ENCODE results near the gene MAPK11. TPM values are rescaled to one million over a fixed set of nuclear protein-coding genes. Genes with fewer than 3 reads are reported as not detected.
A peak's percentile ranks its signal among the peaks of the same experiment; 100 is the strongest.

Gene MAPK11
- total RNA-seq, 1 donor from 2014 or later: 21.8 TPM

DNA sequence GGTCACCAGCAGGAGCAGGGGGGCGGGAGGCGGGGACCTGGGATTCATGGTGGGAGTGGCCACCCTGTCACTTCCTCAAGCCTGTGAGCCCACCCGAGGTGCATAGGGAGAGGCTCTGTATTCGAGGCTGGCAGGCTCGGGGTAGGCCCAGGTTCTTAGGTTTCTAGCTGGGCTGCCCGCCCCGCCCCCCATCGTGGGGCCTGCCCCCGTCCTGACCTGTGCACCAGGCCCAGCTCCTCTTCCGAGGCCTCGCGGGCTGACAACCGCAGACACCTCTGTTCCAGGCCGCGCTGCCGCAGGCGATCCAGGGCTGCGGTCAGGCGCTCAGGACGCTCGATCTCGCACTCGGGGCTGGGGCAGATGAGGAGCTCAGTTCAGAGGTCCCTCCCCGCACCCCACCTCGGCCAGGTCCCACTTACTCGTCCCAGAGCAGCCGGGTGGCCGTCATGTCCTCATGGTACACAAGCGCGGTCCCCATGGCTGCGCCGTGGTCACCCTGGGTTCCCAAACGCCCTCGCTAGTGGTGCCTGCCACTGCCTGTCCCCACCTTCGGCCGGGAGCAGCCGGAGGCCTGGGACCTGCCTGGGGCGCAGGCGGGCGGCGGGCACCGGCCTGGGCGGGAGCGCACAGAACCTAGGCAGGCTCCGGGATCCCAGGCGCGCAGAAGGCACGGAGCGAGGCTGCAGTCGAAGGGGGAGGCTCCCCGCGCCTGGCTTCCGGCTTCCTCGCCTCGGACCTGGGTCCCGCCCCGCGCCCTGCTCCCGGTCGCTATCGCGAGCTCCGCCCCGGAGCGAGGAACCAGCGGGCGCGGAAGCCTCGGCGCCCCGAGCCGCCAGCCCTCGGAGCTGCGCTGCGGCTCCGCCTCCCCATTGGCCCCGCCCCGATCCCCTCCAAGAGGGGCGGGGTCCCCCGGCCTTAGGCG is 19.4 kb downstream of the MAPK11 start, which contains the start of gene HDAC10:
Gene HDAC10 (minus strand): TSS at position 711 of the 922 bp plus-strand sequence. CDS start 233 bp downstream, at position 478.
- peak; percentile 78 to 80 for DNase-seq (ENCODE audit: low read depth in 2 of 2)

DNA sequence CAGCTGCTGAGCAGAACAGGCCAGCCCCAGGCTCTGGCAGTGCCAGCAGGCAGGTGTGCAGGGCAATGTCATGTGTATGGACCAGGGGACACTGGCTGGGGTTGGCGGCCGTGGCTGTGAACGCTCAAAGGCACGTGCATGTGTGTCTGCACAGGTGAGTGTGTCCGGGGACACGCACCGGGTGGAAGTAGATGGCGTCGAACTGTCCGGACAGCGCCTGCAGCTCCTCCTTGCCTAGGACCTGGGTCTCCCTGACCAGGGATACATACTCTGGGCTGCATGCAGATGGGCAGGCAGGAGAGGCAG is 20.0 kb downstream of the MAPK11 start:
- DNase-seq (ENCODE audit: low read depth in 2 of 2): no peak

DNA sequence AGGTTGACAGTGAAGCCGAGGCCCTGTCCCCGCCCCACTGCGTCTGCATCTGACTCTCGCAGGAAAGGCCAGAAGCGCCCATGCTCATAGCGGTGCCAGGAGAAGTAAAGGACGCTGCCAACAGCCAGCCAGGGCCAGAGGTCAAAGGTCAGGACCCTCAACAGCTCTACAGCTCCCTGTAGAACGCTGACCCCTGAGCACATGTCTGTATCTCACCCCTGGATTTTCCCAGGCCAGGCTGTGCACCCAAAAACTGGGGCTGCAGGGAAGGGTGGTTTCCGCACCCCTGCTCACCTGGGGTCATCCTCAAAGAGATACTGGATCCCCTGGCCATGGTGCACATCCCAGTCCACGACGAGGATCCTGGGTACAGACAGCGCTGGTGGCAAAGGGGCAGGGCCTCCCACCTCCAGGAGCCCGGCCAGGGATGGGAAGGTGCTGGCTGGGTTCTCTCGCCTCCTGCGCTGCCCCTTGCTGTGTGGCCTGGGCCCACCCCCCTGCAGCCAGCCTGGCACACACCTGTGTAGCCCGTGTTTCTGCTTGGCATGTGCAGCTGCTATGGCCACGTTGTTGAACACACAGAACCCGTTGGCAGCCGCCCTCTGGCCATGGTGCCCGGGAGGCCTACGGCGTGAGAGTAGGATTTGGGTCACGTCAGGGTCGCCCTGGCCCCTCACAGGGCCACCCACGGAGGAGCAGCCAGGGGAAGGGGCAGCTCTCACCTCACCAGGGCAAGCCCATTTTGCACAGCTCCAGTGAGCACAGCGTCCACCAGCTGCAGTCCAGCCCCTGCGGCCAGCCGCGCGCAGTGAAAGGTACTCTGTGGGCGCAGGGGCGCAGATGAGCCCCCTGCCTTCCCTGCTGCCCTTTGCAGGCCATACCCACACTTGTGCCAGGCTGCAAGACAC is 20.6 kb downstream of the MAPK11 start:
- DNase-seq (ENCODE audit: low read depth in 2 of 2): no peak

DNA sequence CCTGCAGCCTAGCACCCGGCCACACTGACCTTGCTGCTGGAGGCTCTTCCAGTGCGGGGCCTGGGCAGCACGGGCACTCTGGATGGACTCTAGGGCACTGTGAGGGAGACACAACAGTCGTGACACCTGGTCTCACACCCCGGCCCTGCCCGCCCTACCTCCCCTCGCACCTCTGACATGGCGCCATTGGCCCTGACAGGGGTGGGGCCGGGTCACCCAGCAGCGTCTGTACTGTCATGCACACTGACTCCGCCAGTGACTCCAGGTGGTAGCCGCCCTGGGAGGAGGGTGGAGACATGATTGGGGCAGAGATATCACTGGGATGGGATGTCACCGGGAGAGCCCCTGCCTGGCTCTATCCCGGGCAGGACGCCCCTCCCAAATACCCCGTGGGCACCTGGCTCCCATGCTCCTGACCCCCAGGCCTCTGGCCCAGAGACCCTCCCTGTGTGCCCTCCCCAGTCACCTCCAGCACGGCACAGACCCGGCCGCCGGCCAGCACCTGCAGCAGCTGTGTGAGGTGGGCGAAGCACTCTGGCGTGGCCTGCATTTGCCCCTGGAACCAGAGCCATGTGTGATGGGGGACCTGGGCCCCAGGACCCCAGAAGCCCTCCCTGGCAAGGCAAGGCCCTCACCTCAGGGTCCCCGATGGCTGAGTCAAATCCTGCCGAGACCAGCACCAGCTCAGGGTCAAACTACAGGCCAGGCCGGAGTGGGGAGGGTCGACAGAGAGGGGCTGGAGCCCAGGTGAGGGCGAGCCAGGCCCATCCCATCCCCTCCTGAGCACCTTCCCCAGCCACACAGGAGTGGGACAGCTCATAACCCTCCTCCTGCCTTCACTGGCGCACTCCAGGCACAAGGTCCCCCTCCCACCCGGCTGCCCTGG is 21.7 kb downstream of the MAPK11 start:
- no peak for DNase-seq (ENCODE audit: low read depth in 2 of 2)

DNA sequence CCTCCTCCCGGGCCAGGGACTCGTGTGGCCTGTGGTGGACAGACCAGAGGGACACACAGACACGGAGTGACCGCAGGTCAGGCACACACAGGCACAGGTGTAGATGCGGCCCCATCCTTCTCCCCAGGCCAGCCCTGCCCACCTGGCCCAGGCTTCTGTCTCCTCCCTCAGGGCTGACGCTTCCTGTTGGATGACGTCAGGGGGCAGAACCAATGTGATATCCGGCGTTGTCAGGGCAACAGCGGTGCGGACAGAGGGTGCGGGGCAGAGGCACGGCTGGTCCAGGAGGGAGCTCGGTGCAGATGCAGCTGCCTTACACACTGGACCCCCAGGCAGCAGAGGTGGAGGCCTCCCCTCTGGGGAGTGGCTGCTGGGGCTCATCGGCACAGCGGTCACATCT is 22.4 kb downstream of the MAPK11 start:
- peak; percentile 82 to 91 for DNase-seq (ENCODE audit: low read depth in 2 of 2)

DNA sequence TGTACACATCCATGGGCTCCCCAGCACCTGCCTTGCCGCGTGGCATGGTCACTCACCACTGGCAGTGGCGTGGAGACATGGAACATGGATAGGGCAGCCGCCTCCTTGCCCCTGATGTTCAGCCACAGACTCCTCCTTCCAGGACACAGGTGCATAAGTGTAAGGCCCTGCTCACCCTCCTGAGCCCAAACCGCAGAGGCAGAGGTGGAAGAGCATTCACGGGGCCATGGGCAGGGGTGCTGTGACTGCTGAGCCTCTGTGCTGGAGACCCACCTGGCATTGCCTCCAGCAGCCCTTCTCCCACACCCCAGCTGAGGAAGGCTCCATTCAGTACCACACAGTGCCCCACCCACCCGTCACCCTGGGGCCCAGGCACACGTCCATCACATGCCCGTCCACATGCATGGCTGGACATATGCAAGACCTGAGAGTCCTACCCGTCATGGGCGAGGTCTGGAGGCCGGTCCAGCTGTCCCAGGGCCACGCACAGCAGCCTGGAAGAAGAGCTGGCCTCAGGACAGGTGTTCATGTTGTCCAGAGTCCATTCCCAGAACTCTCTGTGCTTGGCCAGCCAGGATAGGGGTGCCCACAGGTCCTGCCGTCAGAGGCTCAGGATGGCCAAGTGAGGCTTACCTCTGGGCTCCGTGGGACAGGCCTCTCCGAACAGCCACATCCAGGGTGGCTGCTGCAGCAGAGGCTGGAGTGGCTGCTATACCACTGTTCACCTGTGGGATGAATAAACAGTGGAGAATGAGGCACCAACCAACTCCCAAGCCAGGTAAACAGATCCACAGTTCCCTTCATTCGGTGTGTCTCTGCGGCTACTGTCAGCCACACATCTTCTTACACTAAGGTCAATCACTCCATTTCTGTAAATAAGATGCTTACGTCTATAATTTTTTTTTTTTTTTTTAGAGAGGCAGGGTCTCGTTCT is 23.7 kb downstream of the MAPK11 start:
- DNase-seq (ENCODE audit: low read depth in 2 of 2): no peak

GRCh38 chr22:50245214-50246072 is 24.7 kb downstream of the MAPK11 start:
- no peak for DNase-seq (ENCODE audit: low read depth in 2 of 2)

- DNase-seq (ENCODE audit: low read depth in 2 of 2): peak; percentile 94 to 97
Observed at GRCh38 chr22:50244420-50245213, 25.6 kb downstream of the MAPK11 start, which contains the start of gene TUBGCP6. TUBGCP6 (minus strand) TSS chr22:50245023; CDS start chr22:50244459, 564 bp downstream.

DNA sequence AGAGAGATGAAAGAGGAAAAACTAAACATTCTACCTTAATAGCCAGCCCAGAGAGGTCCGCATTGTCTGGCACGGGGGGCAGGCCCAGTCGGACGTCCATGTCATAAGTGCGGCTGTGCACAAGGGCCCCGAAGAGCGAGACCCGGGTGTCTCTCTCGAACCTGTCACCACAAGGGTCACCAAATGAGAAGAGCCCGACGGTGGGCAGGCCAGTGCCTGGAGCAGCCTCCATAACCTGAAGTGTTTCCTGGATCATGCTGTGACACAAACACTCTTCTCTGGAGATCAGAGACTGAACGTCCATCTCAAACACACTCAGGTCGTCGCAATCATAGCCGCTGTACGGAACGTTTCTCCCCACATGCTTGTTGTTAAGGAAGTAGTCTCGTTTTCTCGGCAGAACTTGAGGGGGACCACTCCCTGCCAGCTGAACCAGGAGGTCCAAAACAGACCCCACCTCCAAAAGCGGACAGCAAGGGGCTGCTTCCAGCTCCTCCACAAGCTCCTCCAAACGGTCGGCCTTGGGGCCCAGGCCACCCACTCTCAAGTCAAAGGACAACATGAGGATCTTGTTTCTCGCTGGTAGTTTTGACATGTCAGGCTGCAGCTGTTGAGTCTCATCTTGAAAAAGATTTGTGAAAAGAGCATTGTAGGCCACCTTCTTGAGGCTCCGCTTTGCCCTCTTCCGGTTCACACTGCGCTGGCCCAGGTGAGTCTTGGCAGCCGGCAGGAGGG is 26.3 kb downstream of the MAPK11 start:
- peak in 1 of 2 donors; percentile 38 for DNase-seq (ENCODE audit: low read depth in 2 of 2)

DNA sequence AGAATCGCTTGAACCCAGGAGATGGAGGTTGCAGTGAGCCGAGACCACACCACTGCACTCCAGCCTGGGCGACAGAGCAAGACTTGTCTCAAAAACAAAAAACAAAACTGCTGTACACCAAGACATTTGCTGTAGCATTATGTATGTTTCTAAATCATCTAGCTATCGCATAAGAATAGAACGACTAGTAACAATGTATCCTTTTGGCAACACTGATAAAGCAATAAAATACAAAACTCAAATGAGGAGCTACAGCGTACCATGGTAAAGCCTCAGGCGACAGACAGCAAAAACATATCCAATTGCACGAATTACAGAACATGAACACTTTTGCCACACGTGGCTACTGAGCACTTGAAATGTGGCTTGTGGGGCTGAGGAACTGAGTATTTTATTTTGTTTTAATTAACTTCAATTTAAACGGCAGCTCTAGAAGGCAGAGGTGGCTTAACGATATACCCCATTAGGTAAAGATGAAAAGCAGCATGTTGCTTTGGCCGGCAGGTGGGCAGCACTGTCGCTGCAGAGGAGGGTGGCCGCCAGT is 27.7 kb downstream of the MAPK11 start:
- no peak for DNase-seq (ENCODE audit: low read depth in 2 of 2)

DNA sequence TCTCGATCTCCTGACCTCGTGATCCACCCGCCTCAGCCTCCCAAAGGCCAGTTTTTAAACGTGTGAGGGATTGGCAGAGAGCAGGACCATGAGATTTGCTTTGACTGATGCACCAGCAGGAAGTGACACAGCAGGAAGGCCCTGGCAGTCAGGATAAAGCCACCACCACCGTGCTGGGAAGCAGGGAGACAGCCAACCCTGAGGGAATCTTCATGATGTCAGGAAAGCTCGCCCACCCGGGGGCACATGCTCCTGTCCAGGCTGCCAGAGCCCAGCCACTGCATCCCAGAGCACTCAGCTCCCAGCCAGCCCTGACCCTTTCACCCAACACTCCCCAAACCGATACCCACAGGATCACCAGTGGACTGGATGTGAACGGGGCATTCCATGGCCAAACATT is 31.4 kb downstream of the MAPK11 start:
- DNase-seq (ENCODE audit: low read depth in 2 of 2): peak; percentile 39 to 42

GRCh38 chr22:50236731-50237409 is 33.3 kb downstream of the MAPK11 start:
- peak; percentile 47 for DNase-seq (ENCODE audit: low read depth in 2 of 2)

DNA sequence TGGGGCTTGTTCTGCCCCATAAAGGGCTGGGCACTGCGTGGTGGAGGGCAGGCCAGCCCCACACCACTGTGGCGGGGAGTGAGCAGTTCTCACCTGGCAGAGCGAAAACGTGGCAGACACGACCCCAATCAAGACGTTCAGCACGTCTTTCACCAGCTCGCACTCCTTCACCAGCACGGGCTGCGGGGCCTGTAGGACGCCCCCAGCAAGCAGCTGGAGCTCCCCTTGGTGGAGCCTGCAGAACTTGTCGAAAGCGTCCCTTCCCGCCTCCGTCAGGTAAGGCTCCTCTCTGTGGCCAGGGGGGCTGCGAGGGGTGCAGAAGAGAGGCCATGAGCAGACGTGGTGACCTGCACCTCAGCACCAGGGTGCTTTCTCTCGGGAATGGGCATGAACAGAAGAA is 37.0 kb downstream of the MAPK11 start:
- DNase-seq (ENCODE audit: low read depth in 2 of 2): no peak

DNA sequence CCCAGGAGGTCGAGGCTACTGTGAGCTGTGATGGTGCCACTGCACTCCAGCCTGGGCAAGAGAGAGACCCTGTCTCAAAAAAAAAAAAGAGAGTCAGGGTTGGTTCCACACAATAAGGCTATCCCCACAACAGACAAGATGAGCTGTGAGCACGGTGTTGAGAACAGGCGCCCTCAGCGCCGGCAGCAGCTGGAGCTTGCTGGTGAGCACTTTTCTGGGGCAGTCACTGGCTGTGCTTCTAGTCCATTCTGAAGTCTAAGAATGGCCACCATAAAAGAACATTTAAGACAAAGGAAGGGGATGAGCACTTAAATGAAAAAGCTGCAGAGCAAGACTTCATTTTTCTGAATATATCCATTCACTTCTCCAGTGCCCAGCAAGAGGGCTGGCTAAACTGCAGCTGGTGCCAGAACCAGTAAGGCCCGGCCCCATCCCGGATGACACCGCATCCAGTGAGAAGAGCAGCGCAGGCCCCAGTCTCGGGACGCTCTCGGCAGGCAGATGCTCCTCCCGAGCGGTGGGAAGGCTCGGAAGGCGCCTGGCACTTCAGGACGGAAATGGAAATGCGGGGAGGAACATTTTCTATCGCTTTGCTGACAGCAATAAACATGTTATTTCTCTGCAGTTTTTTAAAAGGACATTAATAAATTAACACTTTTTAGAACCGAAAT is 37.6 kb downstream of the MAPK11 start:
- DNase-seq (ENCODE audit: low read depth in 2 of 2): no peak

DNA sequence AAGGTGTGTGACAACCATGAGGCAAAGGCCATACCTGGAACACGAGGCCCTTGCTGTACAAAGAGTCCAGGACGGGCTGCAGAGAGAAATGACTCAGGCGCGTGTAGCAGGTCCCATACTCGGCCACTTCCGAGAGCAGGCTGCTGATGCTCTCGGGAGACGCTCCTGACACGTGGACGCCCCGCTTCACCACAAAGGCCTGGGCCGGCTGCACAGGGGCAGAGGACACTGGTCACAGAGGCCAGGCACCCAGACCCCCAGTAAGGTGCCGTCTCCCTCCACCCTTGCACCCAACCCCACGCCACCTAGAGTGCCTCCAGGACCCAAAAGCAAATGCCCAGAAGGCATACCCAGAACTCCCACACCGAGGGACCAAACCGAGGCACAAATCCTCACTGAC is 40.8 kb downstream of the MAPK11 start:
- no peak for DNase-seq (ENCODE audit: low read depth in 2 of 2)

- DNase-seq (ENCODE audit: low read depth in 2 of 2): no peak
Observed at GRCh38 chr22:50228366-50228765, 41.8 kb downstream of the MAPK11 start.

Data from lung microvascular endothelial cell (primary cell).